CD4-positive, alpha-beta T cell (primary cell): ENCODE data around the gene PHF1. TPM values are rescaled to one million over a fixed set of nuclear protein-coding genes. Genes with fewer than 3 reads are reported as not detected.

Experiments used
- ATAC-seq: fragments of 200-7000 bp; cut with Tn5 transposase; one replicate; pipeline ENCODE4 v1.10.0; 2022; ENCODE audit warnings: mild to moderate bottlenecking; ENCODE audit not compliant: poor library complexity
- CTCF ChIA-PET: fragments of 350-600 bp; sonication (Branson Sonifier 250); formaldehyde crosslinking; loops from one replicate; lab custom pipeline; 2021; ENCODE audit warnings: antibody characterized with exemption, inconsistent platforms; lab: Charles Lee
- POLR2A ChIA-PET: fragments of 350-600 bp; sonication (Branson Sonifier 250); formaldehyde crosslinking; loops from one replicate; lab custom pipeline; 2021; ENCODE audit warnings: antibody characterized with exemption, inconsistent platforms; lab: Charles Lee
- DNase-seq, 14 experiments: peaks; one replicate each; pipeline ENCODE4 v3.0.0-alpha.2; 2013 to 2020; ENCODE audit warnings: mixed read lengths in 2 of 14
- H3K27ac ChIP-seq, 2 donors: one replicate each; pipeline versions ENCODE4 v1.5.1 to v1.7.0; 2013; ENCODE audit warnings: low read length in 2 of 2, low read depth in 1 of 2, mild to moderate bottlenecking in 1 of 2
- H3K27me3 ChIP-seq, 2 experiments: 1 replicate in 1 of 2; 2 replicates in 1 of 2; pipeline versions ENCODE4 v1.6.1 to v1.7.0; 2013; ENCODE audit warnings: low read length in 2 of 2, control low read depth in 1 of 2, mild to moderate bottlenecking in 1 of 2, moderate library complexity in 1 of 2; ENCODE audit not compliant: insufficient read depth in 2 of 2, control insufficient read depth in 1 of 2
- H3K36me3 ChIP-seq: one replicate; pipeline ENCODE4 v1.6.1; 2013; ENCODE audit warnings: low read length, control low read depth; ENCODE audit not compliant: insufficient read depth
- H3K4me1 ChIP-seq: one replicate; pipeline ENCODE4 v1.6.1; 2013; ENCODE audit warnings: low read length, control low read depth; ENCODE audit not compliant: insufficient read depth
- H3K4me3 ChIP-seq: one replicate; pipeline ENCODE4 v1.5.1; 2013; ENCODE audit warnings: mild to moderate bottlenecking, low read length, moderate library complexity
- H3K9me3 ChIP-seq, 2 experiments: 1 replicate in 1 of 2; 2 replicates in 1 of 2; pipeline versions ENCODE4 v1.6.1 to v1.7.0; 2013; ENCODE audit warnings: low read length in 2 of 2, mild to moderate bottlenecking in 2 of 2, control low read depth in 1 of 2, moderate library complexity in 1 of 2; ENCODE audit not compliant: control insufficient read depth in 1 of 2, insufficient read depth in 1 of 2
- H3K27ac Mint-ChIP-seq: one replicate; pipeline ENCODE4 v1.8.0; 2020; ENCODE audit warnings: mixed read lengths
- H3K27me3 Mint-ChIP-seq: one replicate; pipeline ENCODE4 v1.8.0; 2021; ENCODE audit warnings: mixed read lengths
- H3K36me3 Mint-ChIP-seq: one replicate; pipeline ENCODE4 v1.8.0; 2021; ENCODE audit warnings: low read depth, mixed read lengths
- H3K4me1 Mint-ChIP-seq: one replicate; pipeline ENCODE4 v1.8.0; 2021; ENCODE audit warnings: low read depth, mixed read lengths
- H3K4me3 Mint-ChIP-seq: one replicate; pipeline ENCODE4 v1.8.0; 2020; ENCODE audit warnings: mild to moderate bottlenecking, mixed read lengths
- H3K9me3 Mint-ChIP-seq: one replicate; pipeline ENCODE4 v1.8.0; 2020; ENCODE audit warnings: mixed read lengths
- CTCF ChIP-seq: fragments of 200-600 bp; IDR thresholded peaks from one replicate; pipeline ENCODE4 v1.8.0; 2022; ENCODE audit warnings: antibody characterized with exemption, mild to moderate bottlenecking
- intact Hi-C, 2 experiments: fragments of 100-400 bp; cut with DNase I in 1 of 2; cut with micrococcal nuclease in 1 of 2; formaldehyde crosslinking; loops; one replicate each; pipeline versions ENCODE4 v1.15.1 to v1.9.0; 2023 to 2025; cut with DNase I, micrococcal nuclease
- total RNA-seq, 174 experiments: library from RNA in 2 of 174; stranded (reverse) in 2 of 174; gene quantifications; one replicate each; pipeline ENCODE4 v1.2.3 and lab custom pipeline; 2021 to 2026

PHF1 gene
- total RNA-seq, 2 experiments from 2014 or later, result 545 to 557 TPM

DNA sequence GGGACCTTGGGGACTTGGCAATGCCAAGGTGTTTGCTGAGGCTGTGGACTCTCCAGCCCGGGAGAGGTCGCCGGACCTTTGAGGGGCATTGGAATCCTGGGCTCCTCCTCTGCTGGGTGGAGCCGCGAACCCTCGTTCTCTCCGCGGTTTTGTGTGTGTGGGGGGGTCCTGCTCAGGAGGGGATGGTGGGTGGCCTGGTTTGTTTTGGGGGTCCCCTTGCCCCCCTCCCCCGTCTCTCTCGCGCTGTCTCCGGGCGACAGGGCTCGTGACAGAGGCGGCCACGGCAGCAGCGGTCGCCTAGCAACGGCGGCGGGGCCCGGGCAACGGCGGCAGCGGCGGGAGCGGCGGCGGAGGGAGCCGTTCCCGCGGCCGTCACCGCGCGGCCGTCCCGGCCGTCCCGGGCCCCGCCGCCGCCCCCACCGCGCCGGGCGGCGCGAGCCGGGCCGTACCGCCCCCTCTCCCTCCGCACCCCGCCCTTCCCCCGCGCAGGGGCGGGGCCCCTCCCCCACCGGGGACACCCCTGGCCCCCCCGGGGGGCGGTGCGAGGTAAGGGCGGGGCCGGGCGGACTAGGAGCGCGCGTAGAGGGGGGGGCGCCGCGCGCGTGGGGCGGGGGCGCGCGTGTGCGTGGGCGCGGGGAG, 16.9 kb downstream of the PHF1 start:
- CTCF ChIA-PET, result interaction anchor here (0.7 to 0.9 kb wide), 2 partner anchors 17 to 37 kb away, joined by 3 to 4 read pairs; partner anchors contain the start of gene PHF1
- H3K27ac Mint-ChIP-seq, result peak overlapping the region; percentile 99

GRCh38 chr6:33428224-33428965, 17.6 kb downstream of the PHF1 start:
- H3K9me3 ChIP-seq, result no peaks in the 10 kb centered on the region
- H3K4me1 Mint-ChIP-seq, result peaks cover 87% of the 10 kb centered on the region
- intact Hi-C loops, result loop anchor here (2.0 to 5.0 kb wide), 4 partner anchors 18 to 156 kb away; partner anchors contain the start of genes PHF1 (in 1 of the 2), RPS18 (in 1 of the 2), VPS52 (in 1 of the 2) and ZBTB9 (in 1 of the 2)
- TF ChIP-seq CTCF, result peak; percentile 58
- peaks cover 11% of the 10 kb centered on the region for H3K36me3 ChIP-seq
- H3K9me3 Mint-ChIP-seq, result no peaks in the 10 kb centered on the region
- H3K27ac ChIP-seq, result peak overlapping the region; percentile 64 to 73
- ATAC-seq (peak; percentile 1), DNase-seq (peak in 4 of 14 experiments; percentile 35 to 70 (median 58))
- ChIA-PET CTCF (interaction anchor here (0.7 to 1.4 kb wide), 4 partner anchors 11 to 152 kb away, joined by 3 to 6 read pairs (median 4); partner anchors contain the start of genes BAK1 and PHF1), POLR2A (interaction anchor here (0.6 to 4.7 kb wide), 8 partner anchors 11 to 457 kb away, joined by 3 to 60 read pairs (median 9); partner anchors contain the start of genes CUTA, RPS18, SYNGAP1 and ZBTB22)
- H3K4me3 ChIP-seq, result peak overlapping the region; percentile 71
- peaks cover 13% of the 10 kb centered on the region for H3K36me3 Mint-ChIP-seq
- H3K27ac Mint-ChIP-seq, result peak overlapping the region; percentile 92
- H3K27me3 ChIP-seq, result no peaks in the 10 kb centered on the region
- H3K4me1 ChIP-seq, result peaks cover 77% of the 10 kb centered on the region
- H3K27me3 Mint-ChIP-seq, result no peaks in the 10 kb centered on the region
- H3K4me3 Mint-ChIP-seq, result peak overlapping the region; percentile 93

More for the DNA sequence above, 16.9 kb downstream of the PHF1 start:
- intact Hi-C loops, result loop anchor here (1.0 to 5.0 kb wide), 6 partner anchors 9 to 155 kb away; partner anchors contain the start of genes CUTA (in 1 of the 2), PHF1 (in 1 of the 2), RPS18 (in 1 of the 2) and VPS52 (in 1 of the 2)
- Mint-ChIP-seq H3K4me3 (peak overlapping the region; percentile 94), H3K36me3 (peaks cover 7% of the 10 kb centered on the region), H3K4me1 (peaks cover 83% of the 10 kb centered on the region), H3K27me3 (no peaks in the 10 kb centered on the region), H3K9me3 (no peaks in the 10 kb centered on the region)
- TF ChIP-seq CTCF, result no peak
- H3K4me3 ChIP-seq, result peak overlapping the region; percentile 71
- peak overlapping the region; percentile 79 to 92 for H3K27ac ChIP-seq
- H3K4me1 ChIP-seq, result peaks cover 72% of the 10 kb centered on the region
- no peaks in the 10 kb centered on the region for H3K27me3 ChIP-seq
- H3K9me3 ChIP-seq, result no peaks in the 10 kb centered on the region
- peak; percentile 3 for ATAC-seq
- peaks cover 6% of the 10 kb centered on the region for H3K36me3 ChIP-seq
- POLR2A ChIA-PET, result interaction anchor here (0.6 to 4.5 kb wide), 3 partner anchors 10 to 156 kb away, joined by 3 to 60 read pairs (median 7); partner anchors contain the start of genes CUTA, RPS18, SYNGAP1 and ZBTB22
- DNase-seq, result peak in 12 of 14 experiments; percentile 47 to 86 (median 67)
